Activated naive CD4-positive, alpha-beta T cell treated with anti-CD3 and anti-CD28 coated beads, Interleukin-2, amount 10 ng/mL, durations not matched to agents 7 days and 5 days (primary cell): ENCODE data around the gene ACKR1.

ENCODE experiments used
- CTCF ChIA-PET: fragments of 350-600 bp; sonication (Branson Sonifier 250); formaldehyde crosslinking; loops from one replicate; lab custom pipeline; 2021; ENCODE audit warnings: antibody characterized with exemption; lab: Charles Lee
- DNase-seq: peaks from one replicate; pipeline ENCODE4 v3.0.0-alpha.2; 2020
- H3K27ac Mint-ChIP-seq: one replicate; pipeline ENCODE4 v1.8.0; 2021; ENCODE audit warnings: mild to moderate bottlenecking, moderate library complexity, mixed read lengths
- H3K27me3 Mint-ChIP-seq: one replicate; pipeline ENCODE4 v1.8.0; 2021; ENCODE audit warnings: mild to moderate bottlenecking, mixed read lengths
- H3K36me3 Mint-ChIP-seq: one replicate; pipeline ENCODE4 v1.8.0; 2021; ENCODE audit warnings: mixed read lengths
- H3K4me1 Mint-ChIP-seq: one replicate; pipeline ENCODE4 v1.8.0; 2021; ENCODE audit warnings: mixed read lengths
- H3K4me3 Mint-ChIP-seq: one replicate; pipeline ENCODE4 v1.8.0; 2021; ENCODE audit warnings: mild to moderate bottlenecking, moderate library complexity, mixed read lengths
- H3K9me3 Mint-ChIP-seq: one replicate; pipeline ENCODE4 v1.8.0; 2021; ENCODE audit warnings: mixed read lengths

ACKR1 gene

GRCh38 chr1:159222075-159222865 lies 17.6 kb downstream of the ACKR1 start:
- Mint-ChIP-seq H3K36me3 (no peaks in the 10 kb centered on the region), H3K27ac (no peak overlapping the region), H3K4me1 (no peaks in the 10 kb centered on the region), H3K9me3 (no peaks in the 10 kb centered on the region), H3K4me3 (no peak overlapping the region), H3K27me3 (peaks cover 4% of the 10 kb centered on the region)
- CTCF ChIA-PET: interaction anchor here (0.9 kb wide), 1 partner anchor 8 kb away, joined by 3 read pairs; no protein-coding TSS in a partner anchor
- no peak for DNase-seq

DNA sequence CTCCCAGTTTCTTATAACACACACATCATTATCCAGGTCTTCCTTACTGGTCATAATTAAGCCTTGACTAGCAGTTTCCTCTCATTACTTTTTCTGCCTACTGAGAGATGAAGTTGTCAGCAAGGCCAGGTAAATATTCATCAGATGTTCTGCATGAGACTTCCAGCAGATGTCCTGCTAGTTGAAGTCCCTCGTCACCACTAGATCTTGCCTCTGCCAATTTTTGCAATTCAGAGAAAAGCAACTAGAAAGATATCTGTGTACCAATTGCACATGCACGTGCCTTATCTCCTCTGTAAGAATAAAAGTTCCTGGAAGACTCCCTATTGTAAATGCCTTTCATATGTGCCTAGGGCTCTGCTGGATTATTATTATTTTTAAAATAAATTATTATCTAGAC lies 18.3 kb downstream of the ACKR1 start:
- no peaks in the 10 kb centered on the region for H3K9me3 Mint-ChIP-seq
- H3K27ac Mint-ChIP-seq: no peak overlapping the region
- CTCF ChIA-PET: interaction anchor here (0.9 to 2.4 kb wide), 2 partner anchors 9 to 12 kb away, joined by 3 to 5 read pairs; no protein-coding TSS in a partner anchor
- no peak overlapping the region for H3K4me3 Mint-ChIP-seq
- DNase-seq: no peak
- no peaks in the 10 kb centered on the region for H3K4me1 Mint-ChIP-seq
- peaks cover 3% of the 10 kb centered on the region for H3K27me3 Mint-ChIP-seq
- H3K36me3 Mint-ChIP-seq: no peaks in the 10 kb centered on the region

DNA sequence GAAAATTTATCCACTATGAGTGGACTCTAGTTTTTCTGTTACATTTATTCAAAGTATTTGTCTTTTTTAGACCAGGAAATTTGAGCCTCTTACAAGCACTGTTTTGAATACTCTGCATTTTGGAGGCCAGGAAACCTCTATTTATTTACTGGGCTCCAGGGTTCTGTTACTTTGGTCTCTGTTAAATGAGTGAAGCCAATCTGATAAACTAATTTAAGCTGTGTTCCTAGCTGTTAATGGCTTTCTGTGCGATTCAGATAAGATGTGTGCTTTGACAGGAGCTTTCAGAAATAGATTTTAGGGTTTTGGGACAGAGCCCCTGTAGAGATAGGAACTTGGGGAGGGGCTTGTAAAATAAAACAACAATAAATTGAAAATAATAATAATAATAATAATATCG lies 23.9 kb downstream of the ACKR1 start:
- Mint-ChIP-seq H3K27ac (no peak overlapping the region), H3K36me3 (no peaks in the 10 kb centered on the region), H3K4me1 (no peaks in the 10 kb centered on the region), H3K9me3 (no peaks in the 10 kb centered on the region), H3K27me3 (peaks cover 7% of the 10 kb centered on the region), H3K4me3 (no peak overlapping the region)
- CTCF ChIA-PET: interaction anchor here (3.3 kb wide), 1 partner anchor 15 kb away, joined by 14 read pairs; no protein-coding TSS in a partner anchor
- DNase-seq: no peak

DNA sequence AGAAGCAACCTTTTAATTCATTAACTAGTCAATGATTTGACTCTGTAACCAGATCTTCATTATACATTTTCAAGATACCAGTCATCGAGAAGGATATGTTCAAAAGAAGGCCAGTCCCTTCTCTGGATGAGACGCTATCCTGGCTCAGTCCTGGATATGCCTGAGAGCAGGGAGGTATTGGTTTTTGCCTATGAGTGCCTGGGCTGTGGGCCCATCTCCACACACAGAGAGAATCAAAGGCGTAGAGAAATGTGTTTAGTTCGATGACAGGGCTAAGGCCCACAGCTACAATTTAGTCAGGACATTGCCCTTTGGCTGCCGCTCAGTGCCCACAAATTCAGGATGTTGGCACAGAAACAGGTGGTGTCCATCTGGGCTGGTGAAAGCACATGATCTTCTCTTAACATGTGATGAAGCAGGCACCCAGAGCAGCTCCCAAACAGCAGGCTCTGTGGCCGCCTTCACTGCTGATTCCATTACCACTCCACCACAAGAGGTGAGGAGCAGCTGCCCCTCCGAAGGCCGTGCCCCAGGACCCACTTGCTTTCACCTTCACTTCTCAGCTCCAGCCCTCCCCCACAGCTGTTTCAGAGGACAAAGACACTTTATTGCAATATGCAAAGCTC lies 24.7 kb downstream of the ACKR1 start:
- no peak for DNase-seq
- Mint-ChIP-seq H3K9me3 (no peaks in the 10 kb centered on the region), H3K27me3 (peaks cover 7% of the 10 kb centered on the region), H3K4me1 (no peaks in the 10 kb centered on the region), H3K36me3 (no peaks in the 10 kb centered on the region), H3K4me3 (no peak overlapping the region), H3K27ac (no peak overlapping the region)
- CTCF ChIA-PET: interaction anchor here (3.3 kb wide), 1 partner anchor 16 kb away, joined by 14 read pairs; no protein-coding TSS in a partner anchor

GRCh38 chr1:159229896-159230295 lies 25.2 kb downstream of the ACKR1 start:
- Mint-ChIP-seq H3K27ac (no peak overlapping the region), H3K27me3 (peaks cover 7% of the 10 kb centered on the region), H3K9me3 (no peaks in the 10 kb centered on the region), H3K4me1 (no peaks in the 10 kb centered on the region), H3K4me3 (no peak overlapping the region), H3K36me3 (no peaks in the 10 kb centered on the region)
- no peak for DNase-seq
- CTCF ChIA-PET: interaction anchor here (3.3 kb wide), 1 partner anchor 16 kb away, joined by 14 read pairs; no protein-coding TSS in a partner anchor

DNA sequence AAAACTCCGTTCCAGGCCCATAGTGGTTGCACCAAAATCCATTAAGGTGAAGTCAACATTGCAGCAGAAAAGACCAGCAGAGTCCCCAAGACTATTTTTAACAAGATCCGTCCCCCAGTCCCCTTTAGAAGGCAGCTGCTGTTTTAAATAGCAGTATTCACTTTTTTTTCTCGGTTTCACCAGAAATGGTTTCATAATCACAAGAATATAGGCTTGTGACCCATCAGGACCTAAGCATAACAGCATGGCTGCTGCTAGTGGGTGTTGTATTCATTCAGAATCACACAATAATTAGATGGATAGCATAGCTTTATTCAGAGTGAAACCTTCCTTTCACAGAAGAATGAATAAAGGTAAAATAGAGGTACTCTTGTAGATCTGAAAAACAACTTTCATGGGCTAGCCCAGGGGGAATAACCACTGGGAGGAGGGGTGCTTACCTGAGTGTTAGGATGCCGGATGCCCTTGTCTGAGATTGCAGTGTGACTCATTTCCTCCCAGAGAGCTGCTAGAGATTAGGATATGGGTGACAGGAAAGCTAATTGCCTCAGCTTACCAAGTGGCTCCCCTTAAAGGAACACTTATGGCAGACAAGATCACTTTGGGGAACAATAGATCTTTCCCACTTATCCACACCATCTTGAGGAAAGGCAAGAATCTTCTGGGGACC lies 35.0 kb downstream of the ACKR1 start:
- Mint-ChIP-seq H3K36me3 (no peaks in the 10 kb centered on the region), H3K27me3 (no peaks in the 10 kb centered on the region), H3K9me3 (no peaks in the 10 kb centered on the region), H3K27ac (no peak overlapping the region), H3K4me1 (no peaks in the 10 kb centered on the region), H3K4me3 (no peak overlapping the region)
- CTCF ChIA-PET: interaction anchor here (0.9 to 1.0 kb wide), 2 partner anchors 63 to 106 kb away, joined by 3 read pairs; partner anchors contain the start of gene FCER1A
- DNase-seq: no peak

DNA sequence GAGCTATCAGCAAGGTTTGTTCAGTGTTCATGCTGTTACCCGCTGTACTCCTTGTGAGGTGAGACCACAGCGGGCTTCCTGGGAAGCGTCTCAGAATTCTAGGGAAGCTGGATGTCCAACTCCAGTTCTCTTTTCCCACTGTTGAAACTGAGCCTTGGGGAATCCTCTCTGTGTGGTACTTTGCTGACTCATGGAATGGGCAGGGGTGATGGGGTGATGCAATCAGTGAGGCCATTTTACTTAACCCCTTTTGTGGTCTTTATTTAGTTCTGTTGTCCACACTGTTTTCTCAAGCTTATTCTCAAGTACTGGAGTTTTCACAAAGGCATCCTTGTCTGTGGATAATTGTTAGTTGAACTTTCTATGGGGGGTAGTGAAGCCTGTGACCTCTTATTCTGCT lies 42.6 kb downstream of the ACKR1 start:
- CTCF ChIA-PET: no interaction called here
- DNase-seq: no peak
- no peaks in the 10 kb centered on the region for H3K4me1 Mint-ChIP-seq
- no peak overlapping the region for H3K4me3 Mint-ChIP-seq
- no peaks in the 10 kb centered on the region for H3K9me3 Mint-ChIP-seq
- H3K27ac Mint-ChIP-seq: no peak overlapping the region
- peaks cover 4% of the 10 kb centered on the region for H3K27me3 Mint-ChIP-seq
- no peaks in the 10 kb centered on the region for H3K36me3 Mint-ChIP-seq

- CTCF ChIA-PET: interaction anchor here (0.6 kb wide), 1 partner anchor 34 kb away, joined by 3 read pairs; no protein-coding TSS in a partner anchor
- Mint-ChIP-seq H3K27me3 (peaks cover 4% of the 10 kb centered on the region), H3K9me3 (no peaks in the 10 kb centered on the region), H3K4me1 (no peaks in the 10 kb centered on the region), H3K36me3 (no peaks in the 10 kb centered on the region), H3K4me3 (no peak overlapping the region), H3K27ac (no peak overlapping the region)
- no peak for DNase-seq
Measured at GRCh38 chr1:159248311-159248710, 43.6 kb downstream of the ACKR1 start.

- Mint-ChIP-seq H3K9me3 (no peaks in the 10 kb centered on the region), H3K27me3 (peaks cover 4% of the 10 kb centered on the region), H3K4me3 (no peak overlapping the region), H3K4me1 (no peaks in the 10 kb centered on the region), H3K27ac (no peak overlapping the region), H3K36me3 (no peaks in the 10 kb centered on the region)
- no peak for DNase-seq
- CTCF ChIA-PET: no interaction called here
Measured at GRCh38 chr1:159250638-159251216, 46.1 kb downstream of the ACKR1 start.
